Dendritic cell treated with granulocyte-macrophage colony-stimulating factor and Interleukin-4, amounts not matched to agents 40 ng/mL and 50 ng/mL, for 4 days (primary cell): Measurements from ENCODE around the gene PDE1C.

Source experiments
- H3K27ac Mint-ChIP-seq: one replicate; pipeline ENCODE4 v1.8.0; 2022; ENCODE audit warnings: mild to moderate bottlenecking, mixed read lengths
- H3K27me3 Mint-ChIP-seq: one replicate; pipeline ENCODE4 v1.8.0; 2022; ENCODE audit warnings: mild to moderate bottlenecking, mixed read lengths
- H3K36me3 Mint-ChIP-seq: one replicate; pipeline ENCODE4 v1.8.0; 2022; ENCODE audit warnings: low read depth, mixed read lengths
- H3K4me1 Mint-ChIP-seq: one replicate; pipeline ENCODE4 v1.8.0; 2022; ENCODE audit warnings: low read depth, mixed read lengths
- H3K4me3 Mint-ChIP-seq: one replicate; pipeline ENCODE4 v1.8.0; 2022; ENCODE audit warnings: mild to moderate bottlenecking, moderate library complexity, mixed read lengths
- H3K9me3 Mint-ChIP-seq: one replicate; pipeline ENCODE4 v1.8.0; 2022; ENCODE audit warnings: mixed read lengths
- intact Hi-C: fragments of 100-400 bp; cut with micrococcal nuclease; formaldehyde crosslinking; loops from one replicate; pipeline ENCODE4 v1.15.0; 2022

The PDE1C gene

GRCh38 chr7:31775556-31775955, 294.7 kb downstream of the PDE1C start:
- Mint-ChIP-seq H3K4me3 (no peak overlapping the region), H3K27me3 (peaks cover 2% of the 10 kb centered on the region), H3K9me3 (no peaks in the 10 kb centered on the region), H3K36me3 (no peaks in the 10 kb centered on the region), H3K4me1 (no peaks in the 10 kb centered on the region), H3K27ac (no peak overlapping the region)
- intact Hi-C loops, result no loop called here

- Mint-ChIP-seq H3K9me3 (no peaks in the 10 kb centered on the region), H3K27me3 (peaks cover 2% of the 10 kb centered on the region), H3K4me3 (no peak overlapping the region), H3K27ac (no peak overlapping the region), H3K36me3 (no peaks in the 10 kb centered on the region), H3K4me1 (no peaks in the 10 kb centered on the region)
- intact Hi-C loops, result no loop called here
These were observed 298.0 kb downstream of the PDE1C start for GRCh38 chr7:31772211-31772610.

GRCh38 chr7:31767686-31768358, 302.4 kb downstream of the PDE1C start:
- Mint-ChIP-seq H3K36me3 (no peaks in the 10 kb centered on the region), H3K9me3 (no peaks in the 10 kb centered on the region), H3K27me3 (no peaks in the 10 kb centered on the region), H3K27ac (no peak overlapping the region), H3K4me1 (no peaks in the 10 kb centered on the region), H3K4me3 (no peak overlapping the region)
- intact Hi-C loops, result no loop called here

GRCh38 chr7:31764462-31764861, 305.7 kb downstream of the PDE1C start:
- intact Hi-C loops, result no loop called here
- Mint-ChIP-seq H3K4me3 (no peak overlapping the region), H3K9me3 (no peaks in the 10 kb centered on the region), H3K4me1 (no peaks in the 10 kb centered on the region), H3K27me3 (peaks cover 1% of the 10 kb centered on the region), H3K36me3 (no peaks in the 10 kb centered on the region), H3K27ac (no peak overlapping the region)

- H3K36me3 Mint-ChIP-seq, result no peaks in the 10 kb centered on the region
- H3K4me1 Mint-ChIP-seq, result no peaks in the 10 kb centered on the region
- H3K4me3 Mint-ChIP-seq, result no peak overlapping the region
- H3K27me3 Mint-ChIP-seq, result peaks cover 1% of the 10 kb centered on the region
- intact Hi-C loops, result no loop called here
- H3K9me3 Mint-ChIP-seq, result no peaks in the 10 kb centered on the region
- H3K27ac Mint-ChIP-seq, result no peak overlapping the region
These were observed 306.7 kb downstream of the PDE1C start for GRCh38 chr7:31763548-31763947.

- H3K9me3 Mint-ChIP-seq, result no peaks in the 10 kb centered on the region
- no peaks in the 10 kb centered on the region for H3K4me1 Mint-ChIP-seq
- H3K4me3 Mint-ChIP-seq, result no peak overlapping the region
- intact Hi-C loops, result no loop called here
- peaks cover 3% of the 10 kb centered on the region for H3K27me3 Mint-ChIP-seq
- no peaks in the 10 kb centered on the region for H3K36me3 Mint-ChIP-seq
- H3K27ac Mint-ChIP-seq, result no peak overlapping the region
These were observed 308.6 kb downstream of the PDE1C start for GRCh38 chr7:31761646-31762045.

- Mint-ChIP-seq H3K27ac (no peak overlapping the region), H3K9me3 (no peaks in the 10 kb centered on the region), H3K27me3 (peaks cover 3% of the 10 kb centered on the region), H3K36me3 (no peaks in the 10 kb centered on the region), H3K4me1 (no peaks in the 10 kb centered on the region), H3K4me3 (no peak overlapping the region)
- intact Hi-C loops, result no loop called here
These were observed 311.5 kb downstream of the PDE1C start for GRCh38 chr7:31758755-31759154.

GRCh38 chr7:31751726-31752125, 318.5 kb downstream of the PDE1C start:
- Mint-ChIP-seq H3K27ac (no peak overlapping the region), H3K4me3 (no peak overlapping the region), H3K36me3 (no peaks in the 10 kb centered on the region), H3K9me3 (no peaks in the 10 kb centered on the region), H3K27me3 (no peaks in the 10 kb centered on the region), H3K4me1 (no peaks in the 10 kb centered on the region)
- intact Hi-C loops, result no loop called here

GRCh38 chr7:31748084-31748483, 322.1 kb downstream of the PDE1C start:
- Mint-ChIP-seq H3K36me3 (no peaks in the 10 kb centered on the region), H3K9me3 (no peaks in the 10 kb centered on the region), H3K27me3 (no peaks in the 10 kb centered on the region), H3K4me3 (no peak overlapping the region), H3K4me1 (no peaks in the 10 kb centered on the region), H3K27ac (no peak overlapping the region)
- intact Hi-C loops, result no loop called here

- intact Hi-C loops, result no loop called here
- H3K27ac Mint-ChIP-seq, result no peak overlapping the region
- H3K27me3 Mint-ChIP-seq, result peaks cover 4% of the 10 kb centered on the region
- H3K4me3 Mint-ChIP-seq, result no peak overlapping the region
- no peaks in the 10 kb centered on the region for H3K4me1 Mint-ChIP-seq
- no peaks in the 10 kb centered on the region for H3K9me3 Mint-ChIP-seq
- H3K36me3 Mint-ChIP-seq, result no peaks in the 10 kb centered on the region
These were observed 322.7 kb downstream of the PDE1C start for GRCh38 chr7:31747553-31747952.

- no peaks in the 10 kb centered on the region for H3K36me3 Mint-ChIP-seq
- peaks cover 10% of the 10 kb centered on the region for H3K27me3 Mint-ChIP-seq
- intact Hi-C loops, result loop anchor here (2.0 kb wide), 3 partner anchors 460 to 734 kb away; no protein-coding TSS in a partner anchor
- H3K4me3 Mint-ChIP-seq, result no peak overlapping the region
- H3K9me3 Mint-ChIP-seq, result no peaks in the 10 kb centered on the region
- no peaks in the 10 kb centered on the region for H3K4me1 Mint-ChIP-seq
- H3K27ac Mint-ChIP-seq, result no peak overlapping the region
These were observed 325.8 kb downstream of the PDE1C start for GRCh38 chr7:31744294-31744874.

GRCh38 chr7:31741852-31742251, 328.4 kb downstream of the PDE1C start:
- no peak overlapping the region for H3K27ac Mint-ChIP-seq
- H3K9me3 Mint-ChIP-seq, result no peaks in the 10 kb centered on the region
- no peak overlapping the region for H3K4me3 Mint-ChIP-seq
- no peaks in the 10 kb centered on the region for H3K4me1 Mint-ChIP-seq
- intact Hi-C loops, result no loop called here
- H3K36me3 Mint-ChIP-seq, result no peaks in the 10 kb centered on the region
- peaks cover 10% of the 10 kb centered on the region for H3K27me3 Mint-ChIP-seq

GRCh38 chr7:31735991-31736982, 333.9 kb downstream of the PDE1C start:
- intact Hi-C loops, result loop anchor here (1.0 to 5.0 kb wide), 5 partner anchors 88 to 604 kb away; no protein-coding TSS in a partner anchor

GRCh38 chr7:31734456-31734855, 335.8 kb downstream of the PDE1C start:
- Mint-ChIP-seq H3K4me3 (no peak overlapping the region), H3K4me1 (no peaks in the 10 kb centered on the region), H3K27me3 (peaks cover 5% of the 10 kb centered on the region), H3K27ac (no peak overlapping the region), H3K36me3 (no peaks in the 10 kb centered on the region), H3K9me3 (no peaks in the 10 kb centered on the region)
- intact Hi-C loops, result no loop called here

More at GRCh38 chr7:31735991-31736982, 333.9 kb downstream of the PDE1C start:
- Mint-ChIP-seq H3K36me3 (no peaks in the 10 kb centered on the region), H3K9me3 (no peaks in the 10 kb centered on the region), H3K4me3 (no peak overlapping the region), H3K4me1 (no peaks in the 10 kb centered on the region), H3K27ac (no peak overlapping the region), H3K27me3 (no peaks in the 10 kb centered on the region)
